Peyer's patch (tissue), 4 donors: ENCODE data around the gene RHBDD3.

ENCODE experiments used
- CTCF ChIP-seq, 6 experiments: fragments of 450-650 bp in 4 of 6; fragments of 200-600 bp in 2 of 6; sonication (generic) in 1 of 6; IDR thresholded peaks; one replicate each; pipeline ENCODE4 v1.5.1; 2017 to 2019; ENCODE audit warnings: antibody characterized with exemption in 6 of 6, mild to moderate bottlenecking in 3 of 6, moderate library complexity in 1 of 6
- POLR2A ChIP-seq, 2 donors: fragments of 450-650 bp; IDR thresholded peaks; one replicate each; pipeline ENCODE4 v1.5.1; 2017; ENCODE audit warnings: antibody characterized with exemption in 2 of 2, mild to moderate bottlenecking in 2 of 2, moderate library complexity in 2 of 2

GRCh38 chr22:29215012-29215860, 52.5 kb downstream of the RHBDD3 start:
- TF ChIP-seq POLR2A (IDR thresholded peaks at IDR 0.05) (no peak), CTCF (IDR thresholded peaks at IDR 0.05) (no peak)
